Keratinocyte (primary cell): Measurements from ENCODE around the gene COL9A2. TPM values are rescaled to one million over a fixed set of nuclear protein-coding genes. Genes with fewer than 3 reads are reported as not detected.

Source experiments
- DNase-seq: peaks from one replicate; pipeline ENCODE4 v3.0.0-alpha.2; 2011; ENCODE audit warnings: low read depth, missing footprints, low spot score
- FAIRE-seq: peaks from 2 replicates; lab custom pipeline; 2011; peaks lifted over from hg19 to GRCh38; lab: Jason Lieb, UNC
- H2AFZ ChIP-seq: 2 replicates; pipeline ENCODE4 v1.6.0; 2012; ENCODE audit warnings: low read length, control low read depth, inconsistent platforms; ENCODE audit not compliant: control insufficient read depth
- H3K27ac ChIP-seq: 2 replicates; pipeline ENCODE4 v1.5.1; 2011; ENCODE audit warnings: low read length; ENCODE audit not compliant: control insufficient read depth, insufficient read depth
- H3K27me3 ChIP-seq: 3 replicates; pipeline ENCODE4 v1.6.0; 2011; ENCODE audit warnings: low read length; ENCODE audit not compliant: control insufficient read depth, insufficient read depth; ENCODE audit errors: extremely low read depth
- H3K36me3 ChIP-seq, 2 experiments: 2 replicates in 1 of 2; 3 replicates in 1 of 2; pipeline ENCODE4 v1.5.1; 2011; ENCODE audit warnings: low read length in 2 of 2, mild to moderate bottlenecking in 1 of 2; ENCODE audit not compliant: control insufficient read depth in 2 of 2, insufficient read depth in 2 of 2; ENCODE audit errors: extremely low read depth in 1 of 2
- H3K4me1 ChIP-seq: 3 replicates; pipeline ENCODE4 v1.5.1; 2011; ENCODE audit warnings: low read length; ENCODE audit not compliant: control insufficient read depth, insufficient read depth; ENCODE audit errors: extremely low read depth
- H3K4me2 ChIP-seq: 3 replicates; pipeline ENCODE4 v1.6.0; 2011; ENCODE audit warnings: low read depth, low read length; ENCODE audit not compliant: control insufficient read depth, insufficient read depth; ENCODE audit errors: extremely low read depth
- H3K4me3 ChIP-seq, 3 experiments: fragments of 200-600 bp in 1 of 3; sonication (generic) in 1 of 3; 2 replicates in 2 of 3; 3 replicates in 1 of 3; pipeline ENCODE4 v1.5.1; 2011 to 2016; ENCODE audit warnings: low read length in 3 of 3, mild to moderate bottlenecking in 3 of 3, control low read depth in 2 of 3, inconsistent platforms in 1 of 3, low read depth in 1 of 3, mixed read lengths in 1 of 3, mixed run types in 1 of 3, moderate library complexity in 1 of 3; ENCODE audit not compliant: control insufficient read depth in 2 of 3, insufficient read depth in 2 of 3; ENCODE audit errors: extremely low read depth in 1 of 3
- H3K79me2 ChIP-seq: 2 replicates; pipeline ENCODE4 v1.6.0; 2012; ENCODE audit warnings: low read length; ENCODE audit not compliant: control insufficient read depth, insufficient read depth
- H3K9ac ChIP-seq: 3 replicates; pipeline ENCODE4 v1.6.0; 2011; ENCODE audit warnings: low read length; ENCODE audit not compliant: control insufficient read depth, insufficient read depth; ENCODE audit errors: extremely low read depth
- H3K9me1 ChIP-seq: 3 replicates; pipeline ENCODE4 v1.6.0; 2011; ENCODE audit warnings: low read length; ENCODE audit not compliant: control insufficient read depth, insufficient read depth; ENCODE audit errors: extremely low read depth
- H3K9me3 ChIP-seq: 2 replicates; pipeline ENCODE4 v1.5.1; 2012; ENCODE audit warnings: low read depth, low read length; ENCODE audit not compliant: control insufficient read depth
- H4K20me1 ChIP-seq: 3 replicates; pipeline ENCODE4 v1.6.0; 2011; ENCODE audit warnings: low read length; ENCODE audit not compliant: control insufficient read depth, insufficient read depth; ENCODE audit errors: extremely low read depth
- CTCF ChIP-seq, 3 experiments: IDR thresholded peaks in 1 of 3; conservative IDR thresholded peaks in 1 of 3; optimal IDR thresholded peaks in 1 of 3; 2 replicates in 2 of 3; 3 replicates in 1 of 3; pipeline versions ENCODE3 to v1.5.1; 2011; ENCODE audit warnings: low read length in 3 of 3, mild to moderate bottlenecking in 3 of 3, moderate library complexity in 2 of 3, control low read depth in 1 of 3, inconsistent platforms in 1 of 3; ENCODE audit not compliant: insufficient read depth in 2 of 3; ENCODE audit errors: extremely low read depth in 1 of 3
- EZH2 ChIP-seq: IDR thresholded peaks from one replicate; pipeline ENCODE4 v1.6.1; 2012; ENCODE audit warnings: inconsistent platforms, mild to moderate bottlenecking, low read length, moderate library complexity
- dilution Hi-C: fragments of 300-500 bp; cut with MboI; formaldehyde crosslinking; loops from one replicate; pipeline ENCODE4 v1.7.0; 2020; ENCODE audit warnings: low sequenced_read_pairs; ENCODE audit not compliant: extremely low pct_ligation_motif_present
- polyA plus RNA-seq, 5 experiments: library from polyadenylated mRNA; depleted of rRNA in 3 of 5; stranded (reverse) in 3 of 5; stranded (forward) in 1 of 5; unstranded in 1 of 5; fragments of >200 nt; gene quantifications; 1 replicate in 1 of 5; 2 replicates in 3 of 5; 3 replicates in 1 of 5; pipeline versions ENCODE4 v1.2.1 to v1.2.3, GENCODE V29; 2011 to 2012; ENCODE audit warnings: missing spikeins in 2 of 5, low read depth in 1 of 5, low replicate concordance in 1 of 5

The COL9A2 gene
- polyA plus RNA-seq, 1 donor (not counting 4 experiments of a cell fraction or from before 2014, with no cell fraction given) = 1.6 TPM

DNA sequence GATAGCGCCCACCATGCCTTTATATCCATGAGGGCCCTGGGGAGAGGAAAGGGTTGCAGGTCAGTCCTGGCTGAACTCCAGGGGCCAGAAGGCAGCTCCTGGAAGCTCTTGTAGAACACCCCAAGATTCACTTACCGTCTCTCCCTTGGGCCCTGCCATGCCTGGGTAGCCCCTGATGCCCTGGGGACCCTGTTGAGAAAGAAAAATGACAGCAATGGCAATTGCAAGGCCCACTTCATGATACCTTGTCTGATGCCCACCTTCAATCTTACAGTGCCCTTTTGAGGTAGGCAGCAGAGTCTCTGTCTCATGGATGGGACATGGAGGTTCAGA lies 7.0 kb downstream of the COL9A2 start:
- Histone ChIP-seq H3K79me2 (no peaks in the 10 kb centered on the region), H3K27ac (no peak overlapping the region), H3K4me2 (no peak overlapping the region), H3K9ac (no peak overlapping the region), H3K4me3 (no peak overlapping the region), H4K20me1 (no peaks in the 10 kb centered on the region), H3K4me1 (peaks cover 18% of the 10 kb centered on the region), H3K9me3 (no peaks in the 10 kb centered on the region), H2AFZ (no peak overlapping the region), H3K27me3 (no peaks in the 10 kb centered on the region), H3K9me1 (no peaks in the 10 kb centered on the region), H3K36me3 (no peaks in the 10 kb centered on the region)
- FAIRE-seq (no peak), DNase-seq (no peak)
- dilution Hi-C loops = no loop called here
- TF ChIP-seq CTCF (optimal IDR thresholded peaks at IDR 0.05 in 1 of 3, IDR thresholded peaks at IDR 0.05 in 1 of 3, conservative IDR thresholded peaks at IDR 0.05 in 1 of 3; ENCODE audit: extremely low read depth in 1 of 3, insufficient read depth in 2 of 3, low read length in 3 of 3) (no peak), EZH2 (no peak)

- FAIRE-seq (no peak), DNase-seq (no peak)
- TF ChIP-seq EZH2 = no peak
- TF ChIP-seq CTCF (optimal IDR thresholded peaks at IDR 0.05 in 1 of 3, IDR thresholded peaks at IDR 0.05 in 1 of 3, conservative IDR thresholded peaks at IDR 0.05 in 1 of 3; ENCODE audit: extremely low read depth in 1 of 3, insufficient read depth in 2 of 3, low read length in 3 of 3) = no peak
- no peak overlapping the region for H3K27ac ChIP-seq
- H3K9ac ChIP-seq = no peak overlapping the region
- H3K27me3 ChIP-seq = no peaks in the 10 kb centered on the region
- no peaks in the 10 kb centered on the region for H3K9me3 ChIP-seq
- no peaks in the 10 kb centered on the region for H3K9me1 ChIP-seq
- dilution Hi-C loops = no loop called here
- H3K4me2 ChIP-seq = no peak overlapping the region
- H2AFZ ChIP-seq = no peak overlapping the region
- H3K4me1 ChIP-seq = peaks cover 15% of the 10 kb centered on the region
- H3K79me2 ChIP-seq = no peaks in the 10 kb centered on the region
- no peaks in the 10 kb centered on the region for H4K20me1 ChIP-seq
- H3K36me3 ChIP-seq = no peaks in the 10 kb centered on the region
- H3K4me3 ChIP-seq = no peak overlapping the region
Measured at GRCh38 chr1:40309374-40310128, 7.5 kb downstream of the COL9A2 start.
